GM21529 (cell line): ENCODE measurements around the gene VPS8.

Source experiments
- ATAC-seq: cut with Tn5 transposase; IDR thresholded peaks from one replicate; pipeline ENCODE4 v1.9.1; 2021; ENCODE audit not compliant: unreplicated experiment

VPS8 gene

DNA sequence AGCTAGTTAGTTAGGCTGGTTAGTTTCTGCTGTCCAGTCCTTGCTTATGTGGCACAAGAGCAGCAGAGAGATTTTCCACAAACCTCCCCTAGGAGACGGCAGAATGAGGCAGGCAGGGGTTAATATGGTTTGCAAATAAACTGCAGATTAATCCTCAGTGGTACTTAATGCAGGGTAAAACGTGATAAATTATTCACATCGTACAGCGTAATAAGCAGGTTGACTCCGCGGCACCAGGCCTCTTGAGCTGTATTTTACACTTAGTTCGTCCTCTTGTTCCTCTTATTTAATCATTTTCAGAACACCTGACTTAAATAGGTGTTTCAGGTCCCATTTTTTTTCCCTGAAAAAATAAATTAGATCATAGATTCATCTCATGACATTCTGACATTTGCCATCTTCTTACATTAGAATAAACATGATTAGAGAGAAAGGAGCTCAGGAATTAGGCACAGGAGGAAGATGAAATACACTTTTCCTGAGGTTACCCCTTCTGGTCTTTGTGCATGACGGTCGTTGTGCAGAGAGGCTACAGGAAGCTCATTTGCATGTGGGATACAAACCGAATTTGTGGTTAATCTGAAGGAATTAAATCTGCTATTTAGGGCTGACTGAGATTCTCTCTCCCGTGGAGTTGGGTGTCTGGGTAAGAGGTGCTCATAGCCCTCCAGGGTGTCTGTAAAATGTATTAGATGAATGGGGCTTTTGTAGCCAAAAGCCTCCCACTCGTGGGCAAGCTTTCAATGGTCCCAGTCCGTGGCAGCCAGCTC lies 27.1 kb upstream of the VPS8 start:
- no peak for ATAC-seq

DNA sequence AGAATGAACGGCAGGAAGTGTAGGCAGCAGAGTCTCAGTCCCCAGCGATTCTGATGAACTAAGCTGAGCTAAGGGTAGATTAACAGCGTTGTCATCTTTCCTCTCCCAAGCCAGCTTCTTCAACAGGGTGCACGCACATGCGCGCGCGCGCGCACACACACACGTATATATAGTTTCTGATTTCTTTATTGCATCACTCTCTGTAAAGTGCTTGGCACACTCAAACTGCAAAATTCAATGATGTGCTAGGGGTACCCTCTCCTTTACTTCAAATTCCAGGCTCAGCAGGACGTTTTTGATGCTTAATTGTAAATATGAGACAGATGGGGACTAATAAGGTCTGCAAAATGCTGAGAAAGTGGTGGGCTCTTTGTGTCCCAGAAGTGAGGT lies 26.1 kb upstream of the VPS8 start:
- no peak for ATAC-seq

DNA sequence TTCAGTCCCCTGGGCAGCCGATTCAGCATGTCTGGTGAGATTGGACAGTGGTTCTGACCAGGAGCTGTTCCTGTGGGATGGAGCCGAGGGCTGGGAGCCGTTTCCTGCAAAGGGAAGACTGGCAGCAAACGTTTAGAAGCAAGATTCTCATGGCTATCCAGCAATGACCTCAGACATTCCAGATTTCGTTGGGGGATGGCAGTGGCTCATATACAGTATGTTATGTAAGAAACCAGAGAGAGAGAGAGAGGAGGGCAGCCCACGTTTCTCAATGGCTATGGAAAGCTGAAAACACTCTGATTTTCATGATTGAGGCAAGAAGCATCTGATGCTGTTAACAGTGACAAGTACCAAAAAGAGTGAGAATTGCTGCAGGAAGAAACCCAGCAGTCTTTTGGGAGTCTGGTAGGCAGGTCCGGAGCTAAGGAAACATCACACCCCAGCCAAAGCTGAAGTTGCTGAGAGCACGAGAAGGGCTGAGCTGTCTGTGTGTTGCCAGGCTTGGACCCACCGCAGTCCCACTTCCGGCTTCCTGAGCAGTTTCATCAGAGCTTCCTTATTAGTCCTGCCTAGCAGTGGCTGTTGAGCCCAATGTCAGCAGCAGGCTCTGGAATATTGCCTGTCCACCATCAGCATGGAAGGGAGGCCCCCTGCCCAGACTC lies 25.6 kb upstream of the VPS8 start:
- ATAC-seq = no peak

DNA sequence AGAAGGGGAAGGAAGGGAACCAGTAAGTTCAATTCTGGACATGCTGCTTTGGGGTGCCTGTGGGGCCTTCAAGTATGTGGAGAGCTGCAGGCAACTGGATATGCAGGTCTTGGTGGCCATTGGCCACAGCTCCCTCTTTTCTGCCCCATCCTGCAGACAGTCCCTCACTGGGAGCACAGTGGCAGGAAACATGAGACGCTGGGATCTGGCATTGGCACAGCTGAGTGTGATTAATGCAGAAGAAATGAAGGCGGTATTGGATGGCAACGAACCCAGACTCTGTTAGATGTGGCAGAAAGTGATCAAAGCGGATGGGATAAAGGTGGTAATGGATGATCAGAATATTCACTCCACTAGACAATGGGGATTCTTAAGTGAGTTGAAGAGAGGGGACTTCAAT lies 23.2 kb upstream of the VPS8 start:
- ATAC-seq = no peak

DNA sequence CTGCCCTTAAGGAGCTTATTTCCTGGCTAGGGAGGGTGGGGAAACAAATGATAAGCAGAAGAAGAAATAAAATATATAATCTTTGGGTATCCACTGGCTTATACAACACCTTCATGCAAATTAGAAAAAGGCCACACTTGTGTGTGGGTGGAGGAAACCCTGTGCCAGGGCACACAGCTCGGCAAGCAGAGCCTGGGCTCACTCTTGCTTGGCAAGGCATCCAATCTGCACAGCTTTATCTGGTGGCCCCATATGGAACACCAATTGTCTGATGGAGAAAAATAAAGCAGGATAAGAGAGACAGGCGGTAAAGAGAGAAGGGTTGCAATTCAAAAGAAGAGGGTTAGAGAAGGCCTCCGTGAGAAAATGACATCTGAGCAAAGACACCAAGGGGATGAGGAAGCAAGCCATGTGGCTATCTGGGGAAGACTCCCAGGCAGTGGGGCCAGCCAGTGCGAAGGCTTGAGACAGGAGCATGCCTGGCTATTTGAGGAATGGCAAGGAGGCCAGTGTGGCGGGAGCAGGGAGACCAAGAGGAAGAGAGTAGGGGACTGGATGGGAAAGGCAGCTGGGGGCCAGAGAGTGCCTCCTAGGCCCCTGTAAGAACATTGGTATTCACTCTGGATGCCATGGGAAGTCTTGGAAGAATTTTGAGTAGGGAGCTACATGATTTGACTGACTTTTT lies 22.5 kb upstream of the VPS8 start:
- no peak for ATAC-seq

DNA sequence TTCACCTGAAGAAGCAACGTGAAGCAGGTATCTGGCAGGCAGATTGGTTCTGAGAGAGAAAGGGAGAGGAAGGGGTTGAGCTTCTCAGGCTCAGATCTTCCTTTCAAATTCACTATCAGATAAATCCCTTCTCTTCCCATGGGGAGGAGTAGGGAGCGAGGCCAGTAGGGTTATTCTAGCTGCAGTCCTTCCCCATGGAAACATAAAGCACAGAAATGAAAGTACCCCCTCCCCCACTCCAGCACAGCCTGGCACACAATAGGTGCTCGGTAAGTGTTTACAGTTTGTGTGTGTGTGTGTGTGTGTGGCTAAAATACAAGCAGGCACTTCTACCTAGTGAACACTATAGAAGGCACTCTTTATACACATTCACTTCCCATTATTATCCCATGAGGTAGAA lies 20.8 kb upstream of the VPS8 start:
- no peak for ATAC-seq

DNA sequence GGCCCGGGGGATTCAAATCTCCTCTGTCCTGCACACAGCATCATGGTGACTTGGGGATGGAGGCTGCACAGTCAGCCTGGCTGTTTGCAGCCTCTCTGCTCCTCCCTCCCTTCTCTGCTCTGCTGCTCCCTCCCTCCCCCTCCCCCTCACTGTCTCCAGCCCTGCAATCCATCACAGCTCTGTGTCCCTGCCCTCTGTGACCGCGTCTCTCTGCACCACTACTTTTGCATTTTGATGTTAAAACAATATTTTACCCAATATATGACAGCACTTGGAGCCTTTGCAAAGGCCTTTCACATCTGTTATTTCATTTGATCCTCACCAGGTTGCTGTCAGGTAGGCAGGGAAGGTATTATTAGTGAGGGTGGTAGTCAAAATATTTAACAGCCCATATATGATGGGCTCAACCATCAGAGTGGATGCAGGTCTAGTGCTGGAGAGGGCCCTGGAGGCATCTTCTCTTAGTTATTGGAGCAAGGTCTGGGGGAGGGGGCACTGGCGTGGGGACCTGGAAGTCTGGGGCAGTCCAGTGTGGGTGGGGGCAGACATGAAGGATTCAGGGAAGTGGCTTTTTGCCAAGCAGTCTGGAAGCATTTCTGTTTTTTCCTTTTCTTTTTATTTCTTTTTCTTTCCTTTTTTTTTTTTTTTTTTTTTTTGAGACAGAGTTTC lies 16.3 kb upstream of the VPS8 start:
- no peak for ATAC-seq

DNA sequence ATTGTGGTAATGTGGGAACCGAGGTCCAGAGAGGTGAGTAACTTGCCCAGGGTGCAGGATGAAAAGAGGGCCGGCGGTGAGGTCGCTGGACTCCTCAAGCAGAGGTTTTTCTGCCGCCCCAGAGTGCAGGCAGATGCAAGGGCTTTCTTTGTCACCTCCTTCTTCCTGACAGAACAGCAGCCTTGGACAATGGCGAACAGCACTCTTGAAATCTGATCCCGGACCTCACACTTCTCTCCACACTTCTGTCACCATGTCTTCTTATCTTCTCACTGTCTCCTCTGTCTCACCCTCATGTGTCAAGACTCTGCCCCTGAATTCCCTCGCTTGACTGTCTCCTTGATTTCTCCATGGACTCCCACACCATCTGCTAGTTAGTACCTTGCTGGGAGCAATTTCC lies 15.4 kb upstream of the VPS8 start:
- ATAC-seq = no peak

DNA sequence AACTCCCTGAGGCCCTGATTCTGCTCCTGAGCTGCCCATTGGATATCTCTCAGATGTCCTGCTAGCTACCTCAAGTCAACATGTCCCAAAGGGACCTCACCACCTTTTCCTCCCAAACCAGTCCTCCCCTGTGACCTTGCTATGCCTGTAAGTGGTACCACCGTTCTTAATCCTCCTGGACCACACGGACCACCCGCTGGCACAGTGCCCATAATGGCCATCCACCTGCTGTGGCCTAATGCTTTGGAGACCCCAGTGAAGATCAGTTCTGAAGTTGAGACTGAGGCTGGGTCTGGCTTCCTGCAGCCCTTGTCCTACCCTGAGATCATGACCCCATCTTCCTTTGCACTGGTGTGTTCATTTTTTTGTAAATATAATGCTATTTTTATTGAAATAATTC lies 15.0 kb upstream of the VPS8 start:
- no peak for ATAC-seq

DNA sequence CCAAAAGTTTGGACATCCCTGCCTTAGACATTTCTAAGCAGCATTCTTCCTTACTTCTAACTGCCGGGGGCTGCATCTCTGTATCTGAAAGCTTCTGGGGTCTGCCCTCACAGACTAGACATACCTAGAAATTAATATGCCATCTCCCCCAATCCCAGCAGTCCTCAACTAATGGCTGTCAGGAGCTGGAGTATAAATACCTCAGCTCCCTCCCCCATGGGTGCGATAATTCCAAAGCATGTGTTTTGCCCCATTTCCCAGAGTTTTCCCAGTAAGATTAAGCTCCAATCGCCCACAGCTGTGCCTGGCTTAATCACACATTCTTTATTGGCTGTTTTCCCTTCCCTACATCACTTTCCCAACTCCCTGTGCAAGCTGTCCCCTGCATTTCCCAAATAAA lies 13.8 kb upstream of the VPS8 start:
- ATAC-seq = no peak

DNA sequence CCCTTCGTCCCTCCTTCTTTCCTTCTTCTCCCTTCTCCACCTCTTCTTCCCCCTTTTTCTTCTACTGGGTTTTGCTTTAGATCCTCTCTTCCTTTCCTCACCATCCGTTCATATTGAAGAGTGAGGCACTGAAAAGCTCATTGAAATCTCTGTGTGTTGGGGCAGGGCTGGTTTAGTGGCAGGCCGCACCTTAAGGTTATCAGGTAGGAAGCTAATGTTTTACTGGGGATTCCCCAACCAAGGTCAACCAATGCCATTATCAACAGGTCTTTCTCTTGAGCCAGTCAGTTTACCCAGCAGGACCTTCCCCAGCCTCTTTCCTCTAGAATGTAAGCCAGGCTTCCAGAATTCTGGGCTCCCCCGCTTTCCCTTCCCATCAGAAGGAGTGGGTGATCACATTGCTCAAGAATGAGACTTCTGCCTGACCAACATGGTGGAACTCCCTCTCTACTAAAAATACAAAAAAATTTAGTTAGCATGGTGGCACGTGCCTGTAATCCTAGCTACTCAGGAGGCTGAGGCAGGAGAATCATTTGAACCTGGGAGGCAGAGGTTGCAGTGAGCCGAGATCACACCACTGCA lies 11.5 kb upstream of the VPS8 start:
- ATAC-seq = no peak

DNA sequence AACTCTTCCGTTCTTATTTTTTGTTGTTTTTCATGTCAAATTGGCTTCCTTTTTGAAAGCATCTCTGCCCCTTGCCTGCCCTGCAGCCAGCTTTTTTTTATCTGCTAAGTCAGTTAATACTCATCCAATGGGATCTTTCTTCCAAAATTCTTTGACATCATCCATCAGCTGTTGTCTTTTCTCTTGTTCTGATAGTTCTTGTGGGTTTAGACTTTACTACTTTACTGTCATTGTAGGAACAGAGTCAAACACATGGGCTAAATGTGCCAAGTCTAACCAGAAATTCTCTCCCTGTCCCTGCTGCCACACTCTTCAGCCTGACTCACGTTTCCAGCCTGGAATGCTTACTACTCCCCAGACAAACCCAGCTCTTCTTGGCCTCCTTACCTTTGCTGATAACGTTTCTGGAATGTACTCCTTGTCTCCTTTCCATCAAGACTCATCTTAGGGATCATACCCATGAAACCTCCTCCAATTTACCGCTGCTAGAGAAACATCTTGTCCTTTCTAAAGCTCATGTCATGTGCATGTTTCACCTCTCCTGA lies 10.7 kb upstream of the VPS8 start:
- no peak for ATAC-seq

DNA sequence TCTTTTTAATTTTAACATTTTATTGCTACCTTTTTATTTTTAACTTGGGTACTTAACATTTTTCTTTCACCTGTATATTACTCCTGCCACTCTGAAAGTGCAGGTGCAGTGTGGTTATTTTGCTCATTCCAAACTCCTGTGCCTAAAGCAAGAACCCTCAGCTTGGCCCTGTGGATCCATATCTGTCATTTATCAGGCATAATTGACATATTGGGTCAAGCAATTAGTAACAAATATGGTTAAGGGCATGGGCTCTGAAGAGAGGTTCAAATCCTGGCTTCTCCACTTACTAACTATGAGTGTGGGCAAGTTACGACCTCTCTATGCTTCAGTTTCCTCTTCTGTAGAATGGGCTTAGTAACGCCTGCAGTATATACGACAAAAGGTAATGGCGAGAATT lies 9.8 kb upstream of the VPS8 start:
- ATAC-seq = no peak

DNA sequence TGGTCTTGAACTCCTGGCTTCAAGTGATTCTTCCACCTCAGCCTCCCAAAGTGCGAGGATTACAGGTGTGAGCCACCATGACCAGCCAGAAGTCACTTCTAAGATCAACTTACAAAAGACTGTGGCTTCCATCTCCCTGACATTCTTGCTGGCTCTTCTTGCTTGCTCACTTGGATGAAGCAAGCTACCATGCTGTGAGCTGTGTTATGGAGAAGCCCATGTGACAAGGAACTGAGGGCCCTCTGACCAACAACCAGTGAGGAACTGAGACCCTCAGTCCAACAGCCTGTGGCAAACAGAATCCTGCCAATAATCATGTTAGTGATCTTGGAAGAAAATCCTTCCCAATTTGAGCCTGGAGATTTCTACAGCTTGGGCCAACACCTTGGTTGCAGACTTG lies 7.2 kb upstream of the VPS8 start:
- no peak for ATAC-seq

DNA sequence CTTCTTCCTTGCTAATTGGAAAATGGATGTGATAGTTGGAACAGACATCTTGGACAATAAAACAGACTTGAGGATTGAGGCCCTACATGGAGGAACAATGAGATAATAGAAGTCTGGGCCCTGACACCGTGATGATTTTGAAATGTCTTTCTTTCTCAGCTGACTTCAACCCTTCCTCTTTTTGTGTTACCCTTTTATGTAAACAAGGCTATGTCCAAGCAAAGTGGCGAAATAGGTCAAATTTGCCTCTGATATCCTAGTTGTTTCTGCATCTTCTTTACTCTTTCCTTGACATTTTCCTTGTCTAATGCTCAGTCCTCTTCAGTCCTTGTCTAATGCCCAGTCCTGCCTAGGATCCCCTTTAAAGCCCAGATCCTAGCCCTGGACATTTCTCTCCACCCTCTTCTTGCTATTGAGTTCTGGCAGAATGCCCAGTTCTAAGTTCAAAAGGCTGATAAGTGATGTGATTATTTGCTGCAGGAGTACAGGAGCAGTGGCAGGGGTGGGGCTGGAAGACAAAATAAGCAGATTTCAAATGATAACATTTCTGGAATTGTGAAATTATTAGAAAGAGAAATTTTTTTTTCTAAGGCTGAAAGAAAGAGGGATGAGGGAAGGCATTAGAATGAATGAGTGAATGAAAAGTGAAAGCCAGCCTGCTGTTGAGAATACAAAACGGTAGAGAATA lies 6.5 kb upstream of the VPS8 start:
- ATAC-seq = no peak

DNA sequence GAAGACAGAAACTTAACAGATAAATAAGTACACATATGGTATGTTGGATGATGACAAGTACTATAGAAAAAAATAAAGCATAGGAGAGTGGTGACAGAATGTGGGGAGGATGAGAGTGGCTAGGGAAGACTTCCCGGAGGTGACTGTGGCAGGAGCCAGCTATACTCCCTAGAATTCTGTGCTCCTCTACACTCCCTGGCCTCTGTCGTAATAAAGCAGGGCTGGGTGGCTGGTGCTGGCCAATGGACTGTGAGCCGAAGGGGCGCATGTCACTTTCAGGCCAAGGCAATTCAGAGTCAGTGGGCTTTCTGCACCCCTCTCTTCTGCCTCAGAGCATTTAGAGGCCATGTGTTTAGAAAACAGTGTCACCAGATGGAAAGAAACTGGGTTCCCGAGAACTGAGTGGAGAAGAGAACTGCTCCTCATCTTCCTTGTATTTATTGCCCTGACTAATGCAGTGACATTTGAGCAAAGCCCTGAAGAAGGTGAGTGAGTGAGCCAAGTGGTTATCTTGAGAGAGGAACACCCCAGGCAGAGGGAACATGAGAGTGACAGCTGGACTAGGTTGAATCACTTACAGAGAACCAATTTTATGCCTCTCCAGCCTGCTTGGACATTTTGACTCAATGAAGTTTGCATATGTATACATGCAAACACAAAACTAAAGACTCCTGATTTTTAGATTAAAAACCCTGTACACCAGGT lies 5.2 kb upstream of the VPS8 start:
- no peak for ATAC-seq

DNA sequence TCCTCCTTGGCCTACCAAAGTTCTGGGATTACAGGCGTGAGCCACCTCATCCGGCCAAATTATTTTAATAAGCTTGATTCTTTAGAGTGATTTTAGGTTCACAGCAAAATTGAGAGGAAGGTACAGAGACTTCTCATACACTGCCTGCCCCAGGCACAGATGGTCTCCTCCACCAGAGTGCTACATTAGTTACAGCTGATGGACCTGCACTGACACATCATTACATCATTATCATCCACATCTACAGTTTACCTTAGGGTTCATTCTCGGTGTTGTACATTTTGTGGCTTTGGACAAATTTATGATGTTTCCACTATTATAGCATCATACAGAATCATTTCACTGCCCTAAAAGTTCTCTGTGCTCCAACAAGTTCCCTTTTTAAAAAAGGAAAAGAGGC lies 4.4 kb upstream of the VPS8 start:
- ATAC-seq = no peak

DNA sequence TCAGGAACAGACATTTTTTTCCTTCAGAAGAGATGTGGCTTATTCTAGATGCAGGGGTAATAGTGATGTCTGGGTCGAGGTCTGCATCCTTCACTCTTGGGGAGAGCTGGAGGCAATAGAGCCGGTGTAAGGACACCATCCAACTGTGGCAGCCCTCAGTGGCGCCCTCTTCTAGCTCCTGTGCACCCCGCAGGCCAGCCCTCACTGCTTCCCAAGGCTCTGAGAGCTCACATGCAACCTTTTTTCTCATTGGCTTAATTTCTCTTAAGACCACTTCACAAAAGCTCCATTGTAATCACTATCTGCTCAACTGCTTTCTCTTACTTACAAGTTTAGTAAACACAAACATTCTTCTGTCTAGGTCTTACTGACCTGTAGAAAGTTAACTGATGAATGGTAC lies 3.9 kb upstream of the VPS8 start:
- ATAC-seq = no peak

DNA sequence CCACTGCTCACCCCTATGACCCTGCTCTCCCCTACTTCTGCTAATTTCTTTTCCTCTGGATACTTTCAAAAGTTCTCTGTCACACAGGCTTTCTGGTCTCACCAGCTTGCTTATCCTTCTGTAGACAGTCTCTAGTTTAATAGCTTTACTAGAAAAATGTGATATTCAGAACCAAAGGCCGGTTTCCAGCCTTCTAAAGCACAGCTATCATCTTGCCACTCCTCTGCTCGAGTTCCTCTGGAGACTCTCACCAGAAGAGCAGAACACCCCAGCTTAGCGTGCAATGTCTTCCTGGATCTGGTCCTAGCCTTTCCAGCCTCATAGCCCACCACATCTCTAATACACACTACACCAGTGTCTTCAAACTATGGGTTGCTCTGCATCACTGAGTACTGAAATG lies 1.8 kb upstream of the VPS8 start:
- no peak for ATAC-seq

DNA sequence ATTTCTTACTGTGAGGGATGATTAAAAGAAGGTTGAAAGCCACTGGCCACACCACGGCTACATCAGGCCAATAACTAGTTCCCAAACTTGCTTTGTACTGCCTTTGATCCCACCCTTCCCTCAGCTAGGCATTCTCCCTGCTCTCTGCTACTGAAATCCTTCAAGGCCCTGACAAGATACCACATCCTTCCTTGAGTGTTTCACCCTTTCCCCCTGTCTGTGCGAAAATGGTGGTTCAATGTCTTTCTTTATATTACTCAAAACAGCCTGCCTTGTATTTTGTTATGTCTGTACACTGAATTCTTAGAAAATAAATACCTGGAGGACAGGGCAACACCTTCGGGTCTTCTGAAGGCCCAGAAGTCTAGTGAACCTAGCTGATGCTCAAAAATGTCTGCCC lies 932 bp upstream of the VPS8 start:
- no peak for ATAC-seq
